H1 (cell line): ENCODE data around the gene IL22RA2. TPM values are rescaled to one million over a fixed set of nuclear protein-coding genes. Genes with fewer than 3 reads are reported as not detected.

Source experiments
- CTCF ChIA-PET: fragments of 300-600 bp; sonication (Branson Sonifier 250); formaldehyde crosslinking; loops from one replicate; lab custom pipeline; 2021; ENCODE audit not compliant: partially characterized antibody; lab: Charles Lee
- POLR2A ChIA-PET: fragments of 300-600 bp; sonication (Branson Sonifier 250); formaldehyde crosslinking; loops from one replicate; lab custom pipeline; 2021; ENCODE audit warnings: inconsistent platforms; ENCODE audit not compliant: partially characterized antibody; lab: Charles Lee
- DNase-seq, 2 experiments: peaks; one replicate each; pipeline versions ENCODE4 v3.0.0 to v3.0.0-alpha.2; 2010 to 2022; ENCODE audit warnings: low spot score in 2 of 2, low read depth in 1 of 2, mixed read lengths in 1 of 2
- FAIRE-seq: peaks from 2 replicates; lab custom pipeline; 2011; peaks lifted over from hg19 to GRCh38; lab: Jason Lieb, UNC
- H2AFZ ChIP-seq: 2 replicates; pipeline ENCODE4 v1.8.1; 2012; ENCODE audit warnings: low read length, inconsistent platforms
- H2AK5ac ChIP-seq: 2 replicates; pipeline ENCODE4 v1.6.1; 2013; ENCODE audit warnings: low read depth, low read length
- H2BK120ac ChIP-seq: replicated peaks from 2 replicates; pipeline ENCODE3; 2013; ENCODE audit warnings: low read depth, low read length, inconsistent platforms
- H2BK12ac ChIP-seq: 2 replicates; pipeline ENCODE4 v1.6.1; 2013; ENCODE audit warnings: low read depth, low read length
- H2BK15ac ChIP-seq: 2 replicates; pipeline ENCODE4 v1.6.1; 2013; ENCODE audit warnings: low read length
- H2BK20ac ChIP-seq: 2 replicates; pipeline ENCODE4 v1.6.1; 2013; ENCODE audit warnings: low read length
- H2BK5ac ChIP-seq: 2 replicates; pipeline ENCODE4 v1.6.1; 2013; ENCODE audit warnings: low read depth, low read length
- H3K14ac ChIP-seq: 2 replicates; pipeline ENCODE4 v1.6.1; 2013; ENCODE audit warnings: inconsistent platforms; ENCODE audit not compliant: insufficient read length
- H3K18ac ChIP-seq: 2 replicates; pipeline ENCODE4 v1.6.1; 2013; ENCODE audit warnings: low read length; ENCODE audit errors: extremely low read depth
- H3K23ac ChIP-seq: 2 replicates; pipeline ENCODE4 v1.6.1; 2013; ENCODE audit warnings: inconsistent platforms; ENCODE audit not compliant: insufficient read length
- H3K23me2 ChIP-seq: 2 replicates; pipeline ENCODE4 v1.6.1; 2013; ENCODE audit warnings: low read depth, low read length
- H3K27ac ChIP-seq: 2 replicates; pipeline ENCODE4 v1.6.1; 2011; ENCODE audit warnings: low read depth, low read length, inconsistent platforms
- H3K27me3 ChIP-seq, 4 experiments: replicated peaks in 1 of 4; 1 replicate in 1 of 4; 2 replicates in 3 of 4; pipeline versions ENCODE4 v1.6.1 to v1.8.1; 2011 to 2013; ENCODE audit warnings: low read length in 3 of 4, mild to moderate bottlenecking in 3 of 4, inconsistent platforms in 2 of 4, mixed read lengths in 2 of 4, moderate library complexity in 1 of 4; ENCODE audit not compliant: control insufficient read depth in 3 of 4, insufficient read depth in 3 of 4; ENCODE audit errors: extremely low read depth in 1 of 4
- H3K36me3 ChIP-seq, 4 experiments: 2 replicates each; pipeline versions ENCODE4 v1.6.1 to v1.8.1; 2011 to 2013; ENCODE audit warnings: mild to moderate bottlenecking in 4 of 4, low read length in 3 of 4, moderate library complexity in 2 of 4, control low read depth in 1 of 4, inconsistent platforms in 1 of 4; ENCODE audit not compliant: insufficient read depth in 4 of 4, control insufficient read depth in 2 of 4
- H3K4ac ChIP-seq: replicated peaks from 2 replicates; pipeline ENCODE3; 2013; ENCODE audit warnings: low read length, low read depth, mixed read lengths, inconsistent platforms; ENCODE audit not compliant: insufficient read length
- H3K4me1 ChIP-seq, 4 experiments: replicated peaks in 1 of 4; 1 replicate in 1 of 4; 2 replicates in 3 of 4; pipeline versions ENCODE4 v1.6.1 to v1.8.1; 2011 to 2013; ENCODE audit warnings: low read length in 3 of 4, inconsistent platforms in 2 of 4, mixed read lengths in 1 of 4; ENCODE audit not compliant: insufficient read depth in 4 of 4, control insufficient read depth in 3 of 4
- H3K4me2 ChIP-seq, 2 experiments: 2 replicates each; pipeline versions ENCODE4 v1.6.1 to v1.8.1; 2011 to 2013; ENCODE audit warnings: low read depth in 2 of 2, low read length in 2 of 2, control low read depth in 1 of 2, inconsistent platforms in 1 of 2, mild to moderate bottlenecking in 1 of 2; ENCODE audit not compliant: insufficient read depth in 1 of 2
- H3K4me3 ChIP-seq, 4 experiments: fragments of 200-600, 300-600 bp in 1 of 4; sonication (generic), shearing (Covaris generic), sonication (Bioruptor Twin) in 1 of 4; 2 replicates each; pipeline versions ENCODE4 v1.5.1 to v1.8.1; 2011 to 2016; ENCODE audit warnings: low read length in 4 of 4, low read depth in 3 of 4, control low read depth in 2 of 4, inconsistent platforms in 2 of 4, mild to moderate bottlenecking in 2 of 4, mixed read lengths in 1 of 4, moderate library complexity in 1 of 4; ENCODE audit not compliant: insufficient read depth in 2 of 4; ENCODE audit errors: extremely low read depth in 1 of 4
- H3K56ac ChIP-seq: replicated peaks from 2 replicates; pipeline ENCODE3; 2013; ENCODE audit warnings: low read depth, mild to moderate bottlenecking, mixed read lengths, low read length, inconsistent platforms; ENCODE audit not compliant: insufficient read length
- H3K79me1 ChIP-seq: 2 replicates; pipeline ENCODE4 v1.6.1; 2013; ENCODE audit warnings: low read depth, low read length, control low read depth
- H3K79me2 ChIP-seq, 2 experiments: 2 replicates each; pipeline versions ENCODE4 v1.6.1 to v1.8.1; 2012 to 2013; ENCODE audit warnings: low read length in 2 of 2, mild to moderate bottlenecking in 2 of 2, inconsistent platforms in 1 of 2; ENCODE audit not compliant: insufficient read depth in 2 of 2, control insufficient read depth in 1 of 2
- H3K9ac ChIP-seq, 4 experiments: replicated peaks in 1 of 4; 1 replicate in 1 of 4; 2 replicates in 3 of 4; pipeline versions ENCODE4 v1.6.1 to v1.8.1; 2011 to 2013; ENCODE audit warnings: low read depth in 3 of 4, low read length in 3 of 4, control low read depth in 2 of 4, mild to moderate bottlenecking in 2 of 4, moderate library complexity in 2 of 4, inconsistent platforms in 1 of 4; ENCODE audit errors: extremely low read depth in 1 of 4
- H3K9me3 ChIP-seq, 2 experiments: 2 replicates each; pipeline versions ENCODE4 v1.6.1 to v1.8.1; 2012 to 2013; ENCODE audit warnings: mild to moderate bottlenecking in 2 of 2, moderate library complexity in 2 of 2, control low read depth in 1 of 2, inconsistent platforms in 1 of 2, low read depth in 1 of 2, low read length in 1 of 2, mixed read lengths in 1 of 2; ENCODE audit not compliant: insufficient read depth in 2 of 2
- H4K20me1 ChIP-seq, 2 experiments: replicated peaks in 1 of 2; 2 replicates each; pipeline versions ENCODE3 to v1.8.1; 2011 to 2013; ENCODE audit warnings: inconsistent platforms in 2 of 2, low read length in 2 of 2, mild to moderate bottlenecking in 1 of 2; ENCODE audit not compliant: insufficient read depth in 2 of 2, control insufficient read depth in 1 of 2
- H4K5ac ChIP-seq: 2 replicates; pipeline ENCODE4 v1.6.1; 2013; ENCODE audit warnings: low read length, low read depth, mixed read lengths, inconsistent platforms; ENCODE audit not compliant: insufficient read length
- H4K8ac ChIP-seq: 2 replicates; pipeline ENCODE4 v1.8.0; 2013; ENCODE audit warnings: mild to moderate bottlenecking, moderate library complexity, low read length, inconsistent platforms; ENCODE audit not compliant: insufficient read depth; ENCODE audit errors: extremely low read depth
- H4K91ac ChIP-seq: replicated peaks from 2 replicates; pipeline ENCODE3; 2013; ENCODE audit warnings: low read length, mixed read lengths, inconsistent platforms; ENCODE audit not compliant: insufficient read length
- EP300 ChIP-seq, 2 experiments: IDR thresholded peaks; 1 replicate in 1 of 2; 2 replicates in 1 of 2; pipeline ENCODE4 v1.6.1; 2011 to 2012; ENCODE audit warnings: low read depth in 2 of 2, low read length in 2 of 2, mild to moderate bottlenecking in 2 of 2, borderline replicate concordance in 1 of 2, inconsistent platforms in 1 of 2, moderate library complexity in 1 of 2
- GTF2F1 ChIP-seq: IDR thresholded peaks from 2 replicates; pipeline ENCODE4 v1.6.1; 2012; ENCODE audit warnings: low read depth, low read length, improper control_type of control experiment, borderline replicate concordance
- WGBS, 2 experiments: shearing (Covaris generic) in 1 of 2; methylation state at CpG; one replicate each; pipeline versions ENCODE4 v1.1.6 to v1.1.7; 2013 to 2015; ENCODE audit warnings: low lambda C conversion rate in 2 of 2, mixed read lengths in 2 of 2, inconsistent platforms in 1 of 2, low coverage in 1 of 2, missing lambda C conversion rate in 1 of 2; ENCODE audit not compliant: insufficient replicate concordance in 2 of 2, insufficient coverage in 1 of 2, insufficient read length in 1 of 2; ENCODE audit errors: extremely low coverage in 1 of 2, missing lambda C conversion rate in 1 of 2; 5-methylcytosine and 5-hydroxymethylcytosine counted together
- polyA plus RNA-seq, 7 experiments: library from polyadenylated mRNA; depleted of rRNA in 3 of 7; stranded (reverse) in 5 of 7; unstranded in 2 of 7; fragments of >200 nt in 5 of 7; fragments of 200-250 nt in 2 of 7; gene quantifications; 1 replicate in 5 of 7; 2 replicates in 1 of 7; 4 replicates in 1 of 7; pipeline versions ENCODE4 v1.2.1 to v1.2.3, GENCODE V29; 2011 to 2013; ENCODE audit warnings: missing spikeins in 2 of 7, mixed read lengths in 2 of 7
- total RNA-seq: library from RNA; stranded (reverse); fragmentation: NEBNext Ultra II Directional; extraction: Animal tissue kit (Norgen Biotek cat#: 25700); gene quantifications from 2 replicates; pipeline ENCODE4 v1.2.1, GENCODE V29; 2021

Gene IL22RA2
- total and polyA plus RNA-seq, 2 of the 8 experiments (the other 6 are each of a cell fraction or from before 2014, with no cell fraction given), result not detected

GRCh38 chr6:137119196-137120104 lies 54.0 kb downstream of the IL22RA2 start:
- H4K91ac ChIP-seq, result no peak overlapping the region
- H3K56ac ChIP-seq, result no peak overlapping the region
- no peak overlapping the region for H2BK12ac ChIP-seq
- 84% methylated on average over 4 of the region's 4 CpGs; no CpG with 5 or more reads in 1 of the 2 experiments for WGBS, 2 experiments
- no peak for DNase-seq
- peaks cover 17 to 26% of the 10 kb centered on the region in 2 experiments for H3K9me3 ChIP-seq
- H4K20me1 ChIP-seq, result no peaks in the 10 kb centered on the region
- no peaks in the 10 kb centered on the region for H3K27me3 ChIP-seq
- 0 out of 2 replicates have a peak overlapping the region, but pooled peaks have one; percentile 41 for H2BK20ac ChIP-seq
- no peak overlapping the region for H2AFZ ChIP-seq
- TF ChIP-seq EP300 (IDR thresholded peaks at IDR 0.05; ENCODE audit: borderline replicate concordance in 1 of 2, low read depth in 2 of 2, low read length in 2 of 2) (peak in 1 of 2 experiments; percentile 47; a peak in 1 of 3 replicates), GTF2F1 (no peak)
- TF ChIP-seq, all 59 proteins: peak for 1
- H3K14ac ChIP-seq, result no peak overlapping the region
- H3K23me2 ChIP-seq, result peaks cover 4% of the 10 kb centered on the region; the same call in 1 of the 2 replicates
- no peak overlapping the region for H3K4me2 ChIP-seq
- H3K4me1 ChIP-seq, result no peaks in the 10 kb centered on the region
- H3K4me3 ChIP-seq, result no peak overlapping the region
- peaks cover 0 to 4% (median 0%) of the 10 kb centered on the region in 4 experiments; a peak in 1 of 8 replicates for H3K36me3 ChIP-seq
- H4K5ac ChIP-seq, result no peak overlapping the region
- no peak overlapping the region for H3K27ac ChIP-seq
- no peaks in the 10 kb centered on the region for H3K79me2 ChIP-seq
- no peaks in the 10 kb centered on the region for H3K79me1 ChIP-seq
- POLR2A ChIA-PET, result no interaction called here
- H2BK15ac ChIP-seq, result no peak overlapping the region
- no peak overlapping the region for H2BK5ac ChIP-seq
- H3K4ac ChIP-seq, result no peak overlapping the region
- no peak overlapping the region for H4K8ac ChIP-seq
- no peak overlapping the region for H3K23ac ChIP-seq
- H2AK5ac ChIP-seq, result no peak overlapping the region
- no peak overlapping the region for H3K18ac ChIP-seq
- H2BK120ac ChIP-seq, result no peak overlapping the region
- no peak for FAIRE-seq
- no peak overlapping the region for H3K9ac ChIP-seq
- CTCF ChIA-PET, result interaction anchor here (0.6 kb wide), 2 partner anchors 180 to 538 kb away, joined by 3 read pairs; no protein-coding TSS in a partner anchor
